DND-41 (cell line): ENCODE measurements around the gene NSD1.

Experiments
- CTCF ChIP-seq: IDR thresholded peaks from 2 replicates; pipeline ENCODE4 v1.5.1; 2012; ENCODE audit warnings: borderline replicate concordance, low read length, moderate library complexity, mild to moderate bottlenecking; ENCODE audit not compliant: poor library complexity, severe bottlenecking; ENCODE audit errors: extremely low read depth
- EZH2 ChIP-seq: IDR thresholded peaks from 3 replicates; pipeline ENCODE4 v1.6.1; 2012; ENCODE audit warnings: borderline replicate concordance, low read depth, mild to moderate bottlenecking, moderate library complexity, low read length, inconsistent platforms; ENCODE audit not compliant: severe bottlenecking

DNA sequence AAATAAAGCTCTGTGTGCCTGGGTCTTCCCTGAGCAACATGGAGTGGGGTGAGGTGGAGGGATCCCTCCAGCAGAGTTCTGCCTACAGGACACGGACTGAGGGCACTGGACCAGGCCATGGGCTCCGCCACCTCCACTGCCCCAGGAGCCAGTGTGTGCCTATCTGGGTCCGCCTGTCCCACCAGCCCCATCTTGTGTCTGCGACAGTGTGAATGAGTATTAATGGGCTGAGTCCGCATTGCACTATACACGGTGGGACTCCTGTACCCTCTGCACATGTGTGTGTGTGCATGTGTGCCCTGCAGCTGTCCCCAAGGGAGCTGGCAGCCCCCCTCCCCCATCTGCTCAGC, 35.5 kb upstream of the NSD1 start:
- no peak for TF ChIP-seq CTCF
- no peak for TF ChIP-seq EZH2
